NB4 (cell line): ENCODE data around the gene AGAP1.

Source experiments
- CTCF ChIP-seq: IDR thresholded peaks from one replicate; pipeline ENCODE4 v1.5.1; 2012; ENCODE audit warnings: low read depth, low read length
- MYC ChIP-seq: IDR thresholded peaks from 2 replicates; pipeline ENCODE4 v1.6.1; 2011; ENCODE audit warnings: low read depth, low read length
- POLR2A ChIP-seq: IDR thresholded peaks from 2 replicates; pipeline ENCODE4 v1.6.1; 2011; ENCODE audit warnings: mild to moderate bottlenecking; ENCODE audit not compliant: insufficient read length; ENCODE audit errors: extremely low read depth

DNA sequence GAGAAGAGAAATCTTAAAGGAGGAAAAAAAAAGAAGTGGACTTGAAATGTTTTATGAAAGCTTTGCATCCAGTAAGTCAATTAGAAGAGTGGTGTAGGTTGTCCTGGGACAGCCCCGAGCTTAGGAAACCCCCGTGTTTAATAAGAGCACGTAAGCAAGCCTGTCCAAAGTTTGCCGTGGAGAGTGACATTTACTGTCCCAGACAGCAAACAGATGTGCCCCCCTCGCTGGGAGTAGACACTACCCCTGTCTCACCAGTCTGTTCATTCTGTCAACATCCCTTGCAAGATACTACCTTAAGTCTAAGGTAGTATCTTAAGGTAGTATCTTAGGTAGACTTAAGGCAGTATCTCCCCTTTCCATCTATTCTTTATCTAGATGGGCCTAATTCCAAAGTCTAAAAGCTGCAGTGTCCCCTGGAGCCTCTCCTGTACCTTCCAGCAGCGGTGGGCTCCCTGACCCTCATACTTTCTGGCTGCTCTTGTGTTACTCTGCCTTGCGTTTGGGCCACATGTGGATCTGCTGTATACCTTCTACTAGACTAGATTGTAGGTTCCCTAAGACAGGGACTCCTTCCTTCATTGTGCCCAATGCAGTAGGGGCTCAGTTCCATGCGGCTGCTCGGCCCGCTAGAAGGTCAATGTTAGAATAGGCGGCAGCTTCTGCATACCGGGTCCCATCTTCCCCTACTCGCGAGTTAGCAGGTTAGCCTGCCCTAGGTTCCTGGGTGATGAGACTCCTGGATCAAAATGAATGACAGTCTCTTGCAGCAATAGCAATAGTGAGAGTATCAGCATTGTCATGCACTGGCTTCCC lies 430.2 kb downstream of the AGAP1 start:
- no peak for TF ChIP-seq CTCF
- no peak for TF ChIP-seq POLR2A
- TF ChIP-seq MYC = no peak
